Muscle layer of duodenum (tissue), 2 donors: Measurements from ENCODE around the gene CFAP92.

Source experiments
- H3K27ac ChIP-seq: one replicate; pipeline ENCODE4 v1.7.0; 2013; ENCODE audit warnings: mild to moderate bottlenecking, low read length
- H3K27me3 ChIP-seq: one replicate; pipeline ENCODE4 v1.7.0; 2013; ENCODE audit warnings: low read depth, mild to moderate bottlenecking, control low read depth, low read length
- H3K36me3 ChIP-seq, 2 donors: one replicate each; pipeline ENCODE4 v1.7.0; 2013; ENCODE audit warnings: low read length in 2 of 2, control low read depth in 1 of 2, mild to moderate bottlenecking in 1 of 2; ENCODE audit not compliant: insufficient read depth in 2 of 2, control insufficient read depth in 1 of 2
- H3K4me1 ChIP-seq, 2 donors: one replicate each; pipeline ENCODE4 v1.7.0; 2013; ENCODE audit warnings: low read length in 2 of 2, mild to moderate bottlenecking in 2 of 2, control low read depth in 1 of 2, moderate library complexity in 1 of 2; ENCODE audit not compliant: insufficient read depth in 2 of 2, control insufficient read depth in 1 of 2
- H3K4me3 ChIP-seq, 2 donors: one replicate each; pipeline ENCODE4 v1.7.0; 2013; ENCODE audit warnings: low read length in 2 of 2, low read depth in 1 of 2, mild to moderate bottlenecking in 1 of 2
- H3K9me3 ChIP-seq, 2 donors: one replicate each; pipeline ENCODE4 v1.7.0; 2013; ENCODE audit warnings: low read length in 2 of 2, control low read depth in 1 of 2, mild to moderate bottlenecking in 1 of 2; ENCODE audit not compliant: control insufficient read depth in 1 of 2
- donor health status: healthy.

The CFAP92 gene

DNA sequence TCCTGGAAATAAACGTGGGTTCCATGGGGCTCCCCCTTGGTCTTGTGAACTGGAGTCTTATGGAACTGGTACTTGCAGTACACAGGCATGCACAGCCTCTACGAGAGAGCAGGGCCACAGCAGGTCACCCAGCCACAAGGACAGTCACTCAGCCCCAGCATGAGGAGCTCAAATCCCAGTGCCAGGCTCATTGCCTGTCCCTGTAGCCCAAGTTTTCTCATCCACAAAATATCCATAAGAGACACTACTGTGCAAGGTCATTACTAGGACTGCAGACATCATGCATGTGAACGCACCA is 48.0 kb downstream of the CFAP92 start:
- Histone ChIP-seq H3K27ac (no peak overlapping the region), H3K4me1 (no peaks in the 10 kb centered on the region), H3K9me3 (no peaks in the 10 kb centered on the region), H3K27me3 (no peaks in the 10 kb centered on the region), H3K36me3 (no peaks in the 10 kb centered on the region), H3K4me3 (no peak overlapping the region)

GRCh38 chr3:128945041-128945877 is 48.6 kb downstream of the CFAP92 start:
- Histone ChIP-seq H3K27me3 (no peaks in the 10 kb centered on the region), H3K27ac (no peak overlapping the region), H3K4me1 (no peaks in the 10 kb centered on the region), H3K9me3 (no peaks in the 10 kb centered on the region), H3K36me3 (no peaks in the 10 kb centered on the region), H3K4me3 (no peak overlapping the region)

GRCh38 chr3:128942161-128942952 is 51.5 kb downstream of the CFAP92 start:
- Histone ChIP-seq H3K4me3 (no peak overlapping the region), H3K4me1 (no peaks in the 10 kb centered on the region), H3K27ac (no peak overlapping the region), H3K27me3 (no peaks in the 10 kb centered on the region), H3K9me3 (no peaks in the 10 kb centered on the region), H3K36me3 (no peaks in the 10 kb centered on the region)

DNA sequence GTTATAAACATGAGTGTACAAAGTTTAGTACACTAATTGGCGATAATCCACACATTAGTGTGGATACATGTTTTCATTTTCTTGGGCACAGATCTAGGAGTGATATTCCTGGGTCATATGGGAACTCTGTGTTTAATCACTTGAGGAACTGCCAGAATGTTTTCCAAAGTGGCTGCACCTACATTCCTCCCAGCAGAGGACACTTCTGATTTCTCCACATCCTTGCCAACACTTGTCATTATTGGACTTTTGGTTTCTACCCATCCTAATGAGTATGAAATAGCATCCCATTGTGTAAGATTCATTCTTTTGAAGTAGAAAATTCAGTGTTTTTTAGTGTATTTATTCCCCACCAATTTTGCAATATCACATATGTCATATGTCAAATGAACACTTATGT is 53.6 kb downstream of the CFAP92 start:
- Histone ChIP-seq H3K27ac (no peak overlapping the region), H3K27me3 (no peaks in the 10 kb centered on the region), H3K36me3 (no peaks in the 10 kb centered on the region), H3K4me1 (no peaks in the 10 kb centered on the region), H3K4me3 (no peak overlapping the region), H3K9me3 (no peaks in the 10 kb centered on the region)

DNA sequence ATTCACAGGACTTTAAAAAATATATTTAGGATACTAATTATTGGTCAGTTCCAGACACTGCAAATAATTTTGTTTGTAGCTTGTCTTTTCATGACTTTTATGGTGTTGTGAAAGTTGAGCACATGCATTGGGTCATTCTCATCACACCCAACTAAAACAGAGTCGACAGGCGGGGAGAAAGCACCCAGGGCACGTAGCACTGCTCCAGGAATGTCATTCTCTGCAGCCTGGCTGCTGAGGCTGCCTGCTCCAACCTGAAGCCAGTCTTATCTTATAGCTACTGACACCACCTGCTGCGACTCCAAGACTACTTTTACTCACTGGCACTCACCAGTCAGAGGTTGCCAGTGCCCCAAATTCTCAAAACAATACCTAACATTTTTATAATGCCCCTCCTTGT is 57.5 kb downstream of the CFAP92 start:
- Histone ChIP-seq H3K4me3 (no peak overlapping the region), H3K27ac (no peak overlapping the region), H3K36me3 (no peaks in the 10 kb centered on the region), H3K4me1 (no peaks in the 10 kb centered on the region), H3K9me3 (no peaks in the 10 kb centered on the region), H3K27me3 (no peaks in the 10 kb centered on the region)

DNA sequence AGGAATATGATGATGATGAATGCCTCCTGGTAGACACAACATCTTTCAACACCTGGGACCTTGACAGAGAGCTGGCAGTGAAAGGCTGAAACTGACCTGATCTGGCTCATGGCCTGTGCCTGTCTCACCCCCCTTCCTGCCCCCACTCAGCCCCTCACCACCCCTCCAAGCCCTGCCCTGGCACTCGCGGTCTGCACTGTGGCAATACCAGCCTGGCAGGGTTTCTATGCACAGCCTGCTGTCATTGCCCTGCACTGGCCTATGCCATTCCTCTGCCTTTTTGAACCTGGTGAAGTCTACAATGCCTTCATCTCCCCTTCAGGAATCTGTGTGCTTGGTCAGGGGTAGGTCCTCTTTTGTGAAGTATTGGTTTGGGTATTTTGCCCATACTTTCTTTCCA is 58.0 kb downstream of the CFAP92 start:
- Histone ChIP-seq H3K36me3 (no peaks in the 10 kb centered on the region), H3K4me1 (no peaks in the 10 kb centered on the region), H3K27ac (no peak overlapping the region), H3K4me3 (no peak overlapping the region), H3K27me3 (no peaks in the 10 kb centered on the region), H3K9me3 (no peaks in the 10 kb centered on the region)

DNA sequence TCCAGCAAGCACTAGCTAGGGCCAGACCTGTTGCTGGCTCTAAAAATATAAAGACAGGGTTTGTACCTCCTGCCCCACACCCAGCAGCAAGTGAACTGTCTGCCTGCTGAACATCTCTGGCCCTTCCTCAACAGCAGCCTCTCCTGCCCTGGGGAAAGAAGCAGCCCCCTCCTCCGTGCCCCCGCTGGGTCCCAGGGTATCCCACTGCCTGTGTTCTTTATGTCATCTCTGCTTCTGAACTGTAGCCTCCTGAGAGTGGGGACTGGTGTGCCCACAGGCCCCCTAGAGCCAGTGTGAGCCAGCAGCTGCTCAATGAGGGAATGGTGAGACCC is 60.0 kb downstream of the CFAP92 start:
- Histone ChIP-seq H3K9me3 (no peaks in the 10 kb centered on the region), H3K4me3 (no peak overlapping the region), H3K27me3 (no peaks in the 10 kb centered on the region), H3K36me3 (no peaks in the 10 kb centered on the region), H3K4me1 (no peaks in the 10 kb centered on the region), H3K27ac (no peak overlapping the region)

DNA sequence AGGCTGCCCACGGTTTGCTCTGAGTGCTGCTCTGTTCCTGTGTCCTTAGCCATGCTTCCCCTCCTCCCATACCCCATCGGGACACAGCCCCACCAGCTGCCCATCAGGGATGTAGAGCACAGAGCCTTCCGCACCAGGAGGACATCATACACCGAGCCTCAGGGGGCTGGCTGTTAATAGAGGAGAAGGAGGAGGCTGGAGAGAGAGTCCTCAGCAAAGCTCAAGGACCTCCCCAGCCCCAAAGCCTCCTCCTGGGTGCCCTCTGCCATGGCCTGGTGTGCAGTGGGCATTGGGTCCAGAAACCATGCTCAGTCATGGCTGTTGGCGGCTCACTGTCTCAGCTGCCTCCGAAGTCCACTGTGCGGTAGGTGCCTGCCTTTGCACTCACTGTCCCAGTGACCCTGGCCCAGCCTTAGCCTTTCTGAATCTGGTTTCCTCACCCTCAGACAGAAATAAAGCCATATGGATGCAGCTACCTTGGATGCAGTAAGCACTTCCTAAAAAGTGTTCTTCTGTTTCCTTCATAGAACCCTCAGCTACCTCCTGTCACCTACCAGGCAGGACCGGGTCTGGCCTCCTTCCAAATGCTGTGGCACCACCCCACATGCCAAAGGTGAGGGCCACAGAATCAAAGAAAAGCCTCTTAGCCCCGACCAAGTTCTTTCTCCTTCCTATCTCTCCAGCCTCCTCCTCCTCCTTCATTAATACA is 60.5 kb downstream of the CFAP92 start:
- Histone ChIP-seq H3K36me3 (no peaks in the 10 kb centered on the region), H3K9me3 (no peaks in the 10 kb centered on the region), H3K27ac (no peak overlapping the region), H3K27me3 (no peaks in the 10 kb centered on the region), H3K4me1 (no peaks in the 10 kb centered on the region), H3K4me3 (no peak overlapping the region)

DNA sequence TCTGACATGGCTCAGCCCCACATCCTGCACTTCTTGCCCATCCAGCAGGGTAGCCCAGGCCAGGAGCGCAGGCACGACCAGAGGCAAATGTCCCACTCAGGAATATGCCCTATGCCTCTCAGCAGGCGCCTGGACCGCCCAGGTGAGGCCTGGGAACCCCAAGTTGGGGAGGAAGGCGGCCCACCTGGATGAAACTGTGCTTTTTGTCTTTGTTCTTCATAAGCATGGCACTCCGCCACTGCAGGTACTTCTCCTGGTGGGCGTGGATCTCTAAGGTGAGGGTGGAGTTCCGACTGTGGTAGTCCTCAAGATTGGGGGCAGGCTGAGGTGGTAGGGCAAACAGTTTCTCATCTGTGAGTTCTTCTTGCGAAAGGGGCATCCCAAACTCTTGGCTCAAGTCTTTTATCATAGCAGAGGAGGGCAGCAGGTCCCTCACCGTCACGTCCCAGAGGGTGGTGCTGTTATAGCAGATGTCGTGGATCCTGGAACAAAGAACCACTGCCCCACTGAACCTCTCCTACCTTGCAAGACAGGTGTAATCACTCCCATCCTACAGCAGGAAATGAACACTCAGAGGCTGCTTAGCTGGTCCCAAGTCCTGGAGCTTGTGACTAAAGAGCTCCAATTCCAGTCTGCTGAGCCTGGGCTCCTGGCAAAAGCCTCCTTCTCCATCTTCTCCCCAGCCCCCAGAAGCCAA is 61.2 kb downstream of the CFAP92 start:
- Histone ChIP-seq H3K4me1 (no peaks in the 10 kb centered on the region), H3K9me3 (no peaks in the 10 kb centered on the region), H3K36me3 (no peaks in the 10 kb centered on the region), H3K27me3 (no peaks in the 10 kb centered on the region), H3K4me3 (no peak overlapping the region), H3K27ac (no peak overlapping the region)

DNA sequence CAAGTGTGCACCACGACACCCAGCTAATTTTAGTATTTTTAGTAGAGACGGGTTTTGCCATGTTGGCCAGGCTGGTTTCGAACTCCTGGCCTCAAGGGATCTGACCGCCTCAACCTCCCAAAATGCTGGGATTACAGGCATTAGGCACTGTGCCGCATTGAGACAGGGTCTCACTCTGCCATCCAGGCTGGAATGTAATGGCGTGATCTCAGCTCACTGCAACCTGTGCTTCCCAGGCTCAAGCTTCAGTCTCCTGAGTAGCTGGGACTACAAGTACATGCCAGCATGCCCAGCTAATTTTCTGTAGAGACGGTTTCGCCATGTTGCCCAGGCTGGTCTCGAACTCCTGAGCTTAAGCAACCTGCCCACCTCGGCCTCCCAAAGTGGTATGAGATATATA is 62.8 kb downstream of the CFAP92 start:
- H3K36me3 ChIP-seq, result no peaks in the 10 kb centered on the region
- H3K4me1 ChIP-seq, result no peaks in the 10 kb centered on the region
- no peaks in the 10 kb centered on the region for H3K9me3 ChIP-seq
- H3K27ac ChIP-seq, result no peak overlapping the region
- no peak overlapping the region for H3K4me3 ChIP-seq
- H3K27me3 ChIP-seq, result no peaks in the 10 kb centered on the region

- Histone ChIP-seq H3K9me3 (no peaks in the 10 kb centered on the region), H3K27me3 (no peaks in the 10 kb centered on the region), H3K27ac (no peak overlapping the region), H3K36me3 (no peaks in the 10 kb centered on the region), H3K4me1 (no peaks in the 10 kb centered on the region), H3K4me3 (no peak overlapping the region)
Observed at GRCh38 chr3:128929364-128929763, 64.5 kb downstream of the CFAP92 start.
